ENCODE data around the gene RAB28.

- TF ChIP-seq CTCF (IDR thresholded peaks at IDR 0.05) (no peak), POLR2A (IDR thresholded peaks at IDR 0.05; ENCODE audit: low read depth) (no peak), POLR2AphosphoS5 (IDR thresholded peaks at IDR 0.05) (no peak)
Observed at GRCh38 chr4:13529128-13529919, 45.2 kb upstream of the RAB28 start.
